CD14-positive monocyte (primary cell): Measurements from ENCODE around the gene MYO1D. TPM values are rescaled to one million over a fixed set of nuclear protein-coding genes. Genes with fewer than 3 reads are reported as not detected.
A peak's percentile ranks its signal among the peaks of the same experiment; 100 is the strongest.

Experiments
- DNase-seq, 3 donors: peaks; one replicate each; pipeline ENCODE4 v3.0.0-alpha.2; 2011 to 2022
- H2AFZ ChIP-seq: 2 replicates; pipeline ENCODE4 v1.6.0; 2012; ENCODE audit warnings: mild to moderate bottlenecking, low read depth, low read length, inconsistent platforms; ENCODE audit not compliant: insufficient read depth, poor library complexity, severe bottlenecking
- H3K27ac ChIP-seq, 2 donors: 1 replicate in 1 of 2; 2 replicates in 1 of 2; pipeline ENCODE4 v1.5.1; 2012 to 2013; ENCODE audit warnings: low read length in 2 of 2, control low read depth in 1 of 2, inconsistent platforms in 1 of 2, low read depth in 1 of 2, mild to moderate bottlenecking in 1 of 2
- H3K27me3 ChIP-seq, 2 donors: one replicate each; pipeline versions ENCODE4 v1.6.0 to v1.6.1; 2011 to 2013; ENCODE audit warnings: low read length in 2 of 2; ENCODE audit not compliant: control insufficient read depth in 2 of 2, insufficient read depth in 2 of 2
- H3K36me3 ChIP-seq, 2 donors: replicated peaks in 1 of 2; 1 replicate in 1 of 2; 2 replicates in 1 of 2; pipeline versions ENCODE4 v1.5.1 to v1.6.1; 2012 to 2013; ENCODE audit warnings: low read length in 2 of 2, control low read depth in 1 of 2, inconsistent platforms in 1 of 2, mild to moderate bottlenecking in 1 of 2; ENCODE audit not compliant: insufficient read depth in 2 of 2, control insufficient read depth in 1 of 2
- H3K4me1 ChIP-seq, 2 donors: 1 replicate in 1 of 2; 2 replicates in 1 of 2; pipeline versions ENCODE4 v1.5.1 to v1.6.1; 2012 to 2013; ENCODE audit warnings: low read length in 2 of 2, control low read depth in 1 of 2, inconsistent platforms in 1 of 2, mild to moderate bottlenecking in 1 of 2, moderate library complexity in 1 of 2; ENCODE audit not compliant: insufficient read depth in 2 of 2, control insufficient read depth in 1 of 2
- H3K4me2 ChIP-seq: replicated peaks from 2 replicates; pipeline ENCODE3; 2012; ENCODE audit warnings: low read length, moderate library complexity, mild to moderate bottlenecking; ENCODE audit not compliant: poor library complexity, severe bottlenecking; ENCODE audit errors: extremely low read depth
- H3K4me3 ChIP-seq, 3 experiments: fragments of 200-600 bp in 1 of 3; sonication (generic) in 1 of 3; replicated peaks in 1 of 3; 1 replicate in 2 of 3; 2 replicates in 1 of 3; pipeline ENCODE4 v1.5.1; 2011 to 2013; ENCODE audit warnings: low read length in 3 of 3, mild to moderate bottlenecking in 3 of 3, control low read depth in 2 of 3, low read depth in 2 of 3, inconsistent platforms in 1 of 3, moderate library complexity in 1 of 3
- H3K79me2 ChIP-seq: 2 replicates; pipeline ENCODE4 v1.6.0; 2012; ENCODE audit warnings: mild to moderate bottlenecking, control low read depth, inconsistent platforms, low read length, moderate library complexity; ENCODE audit not compliant: insufficient read depth
- H3K9ac ChIP-seq: 2 replicates; pipeline ENCODE4 v1.6.0; 2017; ENCODE audit warnings: low read length, mild to moderate bottlenecking; ENCODE audit not compliant: insufficient read depth, poor library complexity, severe bottlenecking
- H3K9me3 ChIP-seq, 2 donors: replicated peaks in 1 of 2; 1 replicate in 1 of 2; 2 replicates in 1 of 2; pipeline versions ENCODE4 v1.5.1 to v1.6.1; 2012 to 2013; ENCODE audit warnings: low read length in 2 of 2, control low read depth in 1 of 2; ENCODE audit not compliant: control insufficient read depth in 1 of 2, insufficient read depth in 1 of 2
- H4K20me1 ChIP-seq: 2 replicates; pipeline ENCODE4 v1.6.0; 2012; ENCODE audit warnings: mild to moderate bottlenecking, low read length, control low read depth, moderate library complexity; ENCODE audit not compliant: insufficient read depth
- H3K27ac Mint-ChIP-seq, 7 donors: one replicate each; pipeline ENCODE4 v1.8.0; 2020; ENCODE audit warnings: mild to moderate bottlenecking in 7 of 7, mixed read lengths in 7 of 7, moderate library complexity in 6 of 7, inconsistent platforms in 2 of 7
- H3K27me3 Mint-ChIP-seq, 3 donors: one replicate each; pipeline ENCODE4 v1.8.0; 2021 to 2022; ENCODE audit warnings: low read depth in 3 of 3, mild to moderate bottlenecking in 3 of 3, mixed read lengths in 3 of 3, moderate library complexity in 3 of 3, inconsistent platforms in 1 of 3
- H3K36me3 Mint-ChIP-seq, 2 donors: one replicate each; pipeline ENCODE4 v1.8.0; 2020; ENCODE audit warnings: mixed read lengths in 2 of 2, inconsistent platforms in 1 of 2, mild to moderate bottlenecking in 1 of 2
- H3K4me1 Mint-ChIP-seq: one replicate; pipeline ENCODE4 v1.8.0; 2020; ENCODE audit warnings: mild to moderate bottlenecking, mixed read lengths
- H3K4me3 Mint-ChIP-seq, 2 donors: one replicate each; pipeline ENCODE4 v1.8.0; 2020; ENCODE audit warnings: mild to moderate bottlenecking in 2 of 2, mixed read lengths in 2 of 2, moderate library complexity in 1 of 2
- H3K9me3 Mint-ChIP-seq, 7 donors: one replicate each; pipeline ENCODE4 v1.8.0; 2020 to 2022; ENCODE audit warnings: mixed read lengths in 7 of 7, mild to moderate bottlenecking in 6 of 7, moderate library complexity in 6 of 7, inconsistent platforms in 2 of 7
- CTCF ChIP-seq: fragments of 200-600 bp; IDR thresholded peaks from one replicate; pipeline ENCODE4 v1.8.0; 2022; ENCODE audit warnings: antibody characterized with exemption, mild to moderate bottlenecking
- WGBS: methylation state at CpG from one replicate; pipeline ENCODE4 v1.1.5; 2013; ENCODE audit warnings: missing lambda C conversion rate; ENCODE audit not compliant: insufficient coverage; 5-methylcytosine and 5-hydroxymethylcytosine counted together
- intact Hi-C, 2 donors: fragments of 100-400 bp; cut with micrococcal nuclease; formaldehyde crosslinking; loops; one replicate each; pipeline versions ENCODE4 v1.15.0 to v1.15.1; 2023
- polyA plus RNA-seq, 3 donors: library from polyadenylated mRNA; depleted of rRNA in 1 of 3; unstranded in 2 of 3; stranded (reverse) in 1 of 3; fragments of 300-500 nt in 2 of 3; fragments of >200 nt in 1 of 3; fragmentation: Illumina TruSeq in 2 of 3; gene quantifications; 1 replicate in 2 of 3; 2 replicates in 1 of 3; pipeline ENCODE4 v1.2.3, GENCODE V29; 2012 to 2021

Gene MYO1D
- polyA plus RNA-seq, 3 donors = 0.22 to 0.39 (median 0.26) TPM

DNA sequence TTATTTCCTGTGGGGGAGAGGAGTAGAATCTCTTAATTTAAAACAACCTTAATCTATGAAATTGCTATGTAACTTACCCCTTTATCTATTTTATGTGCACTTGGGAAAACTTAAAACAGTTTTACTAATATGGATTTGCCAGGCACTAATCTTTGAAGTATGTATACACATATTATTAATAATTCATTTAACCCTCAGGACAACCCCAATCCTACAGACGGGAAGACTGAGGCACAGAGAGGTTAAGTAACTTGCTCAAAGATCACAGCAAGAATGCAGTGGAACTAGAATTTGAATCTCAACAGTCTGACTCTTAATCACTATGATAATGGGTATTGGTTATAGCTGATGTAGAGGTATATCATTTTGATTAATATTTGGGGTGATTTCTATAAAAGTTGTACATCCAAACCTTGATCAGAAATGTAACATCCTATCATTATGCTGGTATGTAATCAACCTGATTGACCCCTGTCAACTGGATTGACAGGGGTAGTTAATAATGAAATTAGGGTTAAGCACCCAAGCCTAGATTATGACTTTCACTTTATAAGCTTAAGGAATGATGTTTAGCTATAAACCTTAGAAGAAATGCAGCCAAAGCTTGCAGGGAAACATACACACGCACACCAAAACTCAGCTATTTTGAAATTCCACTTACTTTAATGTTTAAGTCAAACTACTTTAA, 1.6 kb downstream of the MYO1D start:
- Histone ChIP-seq H2AFZ (no peak overlapping the region), H3K27me3 (peaks cover 50 to 65% of the 10 kb centered on the region in 2 donors), H3K9ac (no peak overlapping the region), H3K9me3 (peaks cover 0 to 7% of the 10 kb centered on the region in 2 donors), H4K20me1 (no peaks in the 10 kb centered on the region), H3K4me1 (peaks cover 26 to 33% of the 10 kb centered on the region in 2 donors), H3K36me3 (no peaks in the 10 kb centered on the region), H3K79me2 (no peaks in the 10 kb centered on the region), H3K4me2 (no peak overlapping the region), H3K4me3 (no peak overlapping the region), H3K27ac (no peak overlapping the region)
- no CpG with 5 or more reads among the region's 2 CpGs for WGBS
- intact Hi-C loops = loop anchor here in 1 of 2 donors (5.0 kb wide), 1 partner anchor 88 kb away; no protein-coding TSS in a partner anchor
- no peak for DNase-seq
- TF ChIP-seq CTCF = no peak
- Mint-ChIP-seq H3K4me3 (peak overlapping the region in 1 of 2 donors; percentile 91), H3K27me3 (peaks cover 42 to 52% (median 49%) of the 10 kb centered on the region in 3 donors), H3K4me1 (peaks cover 33% of the 10 kb centered on the region), H3K27ac (no peak overlapping the region), H3K9me3 (peaks cover 0 to 11% (median 2%) of the 10 kb centered on the region in 7 donors), H3K36me3 (peaks cover 0 to 4% of the 10 kb centered on the region in 2 donors)

DNA sequence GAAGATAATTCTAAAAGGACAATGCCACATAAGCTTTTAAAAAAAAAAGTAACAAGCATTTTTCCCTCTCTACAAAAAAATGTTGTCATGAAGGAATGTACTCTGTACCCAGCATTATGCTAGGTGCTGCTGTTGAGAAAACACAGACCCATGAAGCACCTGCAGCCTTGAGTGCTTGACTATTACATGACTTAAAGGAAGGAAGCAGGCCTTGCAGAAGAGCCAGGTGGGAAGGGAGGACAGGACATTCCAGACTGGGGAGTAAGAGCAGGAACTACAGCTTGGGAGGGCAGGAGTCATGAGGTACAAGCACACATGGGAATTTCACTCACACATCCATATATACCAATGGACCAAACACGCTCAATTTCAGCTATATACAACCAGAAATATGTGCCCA, 3.8 kb downstream of the MYO1D start:
- Histone ChIP-seq H3K27ac (no peak overlapping the region), H3K36me3 (no peaks in the 10 kb centered on the region), H3K27me3 (peaks cover 41 to 55% of the 10 kb centered on the region in 2 donors), H3K9ac (no peak overlapping the region), H3K4me3 (no peak overlapping the region), H3K79me2 (no peaks in the 10 kb centered on the region), H3K4me2 (no peak overlapping the region), H3K9me3 (peaks cover 0 to 7% of the 10 kb centered on the region in 2 donors), H3K4me1 (peaks cover 24 to 31% of the 10 kb centered on the region in 2 donors), H2AFZ (no peak overlapping the region), H4K20me1 (no peaks in the 10 kb centered on the region)
- no CpG with 5 or more reads among the region's 1 CpG for WGBS
- intact Hi-C loops = no loop called here
- no peak for DNase-seq
- Mint-ChIP-seq H3K27ac (no peak overlapping the region), H3K9me3 (peaks cover 0 to 11% (median 2%) of the 10 kb centered on the region in 7 donors), H3K4me3 (peak overlapping the region in 1 of 2 donors; percentile 37), H3K36me3 (peaks cover 0 to 4% of the 10 kb centered on the region in 2 donors), H3K27me3 (peaks cover 39 to 55% (median 46%) of the 10 kb centered on the region in 3 donors), H3K4me1 (peaks cover 29% of the 10 kb centered on the region)
- no peak for TF ChIP-seq CTCF
